ENCODE results near the gene PROSER3.

The PROSER3 gene

DNA sequence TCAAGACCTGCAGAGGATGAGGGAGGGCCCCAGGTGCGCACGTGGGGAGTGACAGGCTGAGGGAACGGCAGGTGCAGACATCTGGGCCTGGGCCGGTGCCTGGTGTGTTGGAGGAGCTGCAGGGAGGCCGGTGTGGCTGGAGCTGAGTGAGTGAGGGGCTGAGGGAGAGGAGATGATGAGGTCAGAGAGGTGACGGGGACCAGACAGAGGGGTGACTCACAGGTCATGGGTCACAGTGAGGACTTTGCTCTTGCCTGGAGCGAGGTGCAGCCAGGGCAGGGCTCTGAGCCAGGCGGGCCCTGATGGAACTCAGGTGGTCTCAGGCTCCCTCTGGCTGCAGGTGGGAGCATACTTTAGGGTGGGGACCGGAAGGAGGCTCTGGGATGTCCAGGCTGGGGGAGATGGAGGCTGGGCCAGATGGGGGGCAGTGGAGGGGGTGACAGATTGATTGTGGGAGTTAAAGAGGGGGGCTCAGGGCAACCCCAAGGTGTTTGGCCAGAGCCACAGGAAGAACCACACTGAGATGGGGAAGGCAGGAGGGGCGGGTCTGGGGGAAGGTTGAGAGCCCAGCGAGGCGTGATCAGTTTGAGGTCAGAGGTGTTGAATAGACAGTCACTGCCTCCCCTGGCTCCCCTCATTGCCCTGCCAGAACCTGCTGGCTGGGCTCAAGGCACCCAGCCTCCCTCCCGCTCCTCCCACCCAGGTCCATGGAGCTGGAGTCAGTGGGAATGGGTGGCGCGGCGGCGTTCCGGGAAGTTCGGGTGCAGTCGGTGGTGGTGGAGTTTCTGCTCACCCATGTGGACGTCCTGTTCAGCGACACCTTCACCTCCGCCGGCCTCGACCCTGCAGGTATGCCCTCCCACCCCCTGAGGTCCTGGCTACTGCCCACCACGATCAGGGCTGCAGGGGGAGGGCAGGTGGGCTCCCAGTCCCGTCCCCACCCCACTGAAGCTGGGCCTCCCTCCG, 25.8 kb downstream of the PROSER3 start:
- Histone ChIP-seq H3K36me3 (ENCODE audit: control insufficient read depth in 4 of 4, insufficient read depth in 4 of 4, low read length in 3 of 4) (peaks cover 6 to 66% (median 26%) of the 10 kb centered on the region in 4 experiments), H3K27ac (ENCODE audit: insufficient read depth in 1 of 2, low read depth in 1 of 2, low read length in 2 of 2, poor library complexity in 1 of 2, severe bottlenecking in 2 of 2) (no peak overlapping the region), H3K9me3 (ENCODE audit: control extremely low read depth in 1 of 5, control insufficient read depth in 4 of 5, insufficient read depth in 2 of 5, low read depth in 1 of 5, low read length in 4 of 5) (no peaks in the 10 kb centered on the region), H3K27me3 (replicated peaks in 2 of 5; ENCODE audit: control insufficient read depth in 4 of 5, insufficient read depth in 5 of 5, low read length in 4 of 5) (no peaks in the 10 kb centered on the region), H3K4me1 (ENCODE audit: control extremely low read depth in 1 of 4, control insufficient read depth in 4 of 4, insufficient read depth in 4 of 4, low read length in 3 of 4) (no peaks in the 10 kb centered on the region), H3K4me3 (ENCODE audit: control insufficient read depth in 1 of 7, extremely low read depth in 1 of 7, insufficient read depth in 4 of 7, low read depth in 2 of 7, low read length in 6 of 7) (no peak overlapping the region)
- 99% methylated on average over 20 of the region's 28 CpGs for WGBS (ENCODE audit: insufficient coverage)
- POLR2A ChIA-PET: no interaction called here
- CTCF ChIA-PET: no interaction called here
- DNase-seq: no peak

DNA sequence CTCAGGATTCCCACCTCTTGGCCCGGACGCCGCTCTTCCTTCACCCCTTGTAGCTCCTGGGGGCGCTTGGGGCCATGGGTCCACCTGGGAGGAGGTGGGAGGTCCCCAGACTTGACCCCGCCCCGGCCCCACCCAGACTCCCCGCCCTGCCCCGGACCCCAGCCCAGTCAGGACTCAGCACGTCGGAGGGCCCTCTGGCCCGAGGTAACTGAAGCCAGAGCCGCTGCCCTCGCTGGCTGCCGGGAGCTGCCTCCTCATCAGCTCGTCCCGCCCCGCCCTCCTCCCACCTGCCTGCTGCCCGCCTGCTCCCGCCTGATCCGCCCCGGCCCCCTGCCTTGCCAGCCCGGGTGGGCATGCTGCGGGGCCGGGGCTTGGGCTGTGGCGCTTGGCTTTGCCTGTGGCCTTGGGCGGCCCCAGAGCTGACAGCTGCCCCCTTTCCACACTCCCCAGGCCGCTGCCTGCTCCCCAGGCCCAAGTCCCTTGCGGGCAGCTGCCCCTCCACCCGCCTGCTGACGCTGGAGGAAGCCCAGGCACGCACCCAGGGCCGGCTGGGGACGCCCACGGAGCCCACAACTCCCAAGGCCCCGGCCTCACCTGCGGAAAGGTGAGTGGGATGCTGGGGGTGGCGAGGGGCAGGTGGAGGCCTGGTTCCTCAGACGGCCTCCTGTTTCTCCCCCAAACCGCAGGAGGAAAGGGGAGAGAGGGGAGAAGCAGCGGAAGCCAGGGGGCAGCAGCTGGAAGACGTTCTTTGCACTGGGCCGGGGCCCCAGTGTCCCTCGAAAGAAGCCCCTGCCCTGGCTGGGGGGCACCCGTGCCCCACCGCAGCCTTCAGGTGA, 26.7 kb downstream of the PROSER3 start:
- WGBS (ENCODE audit: insufficient coverage): 97% methylated on average over 37 of the region's 45 CpGs
- H3K9me3 ChIP-seq (ENCODE audit: control extremely low read depth in 1 of 5, control insufficient read depth in 4 of 5, insufficient read depth in 2 of 5, low read depth in 1 of 5, low read length in 4 of 5): no peaks in the 10 kb centered on the region
- no peak overlapping the region for H3K27ac ChIP-seq (ENCODE audit: insufficient read depth in 1 of 2, low read depth in 1 of 2, low read length in 2 of 2, poor library complexity in 1 of 2, severe bottlenecking in 2 of 2)
- no peaks in the 10 kb centered on the region for H3K27me3 ChIP-seq (replicated peaks in 2 of 5; ENCODE audit: control insufficient read depth in 4 of 5, insufficient read depth in 5 of 5, low read length in 4 of 5)
- no peak overlapping the region for H3K4me3 ChIP-seq (ENCODE audit: control insufficient read depth in 1 of 7, extremely low read depth in 1 of 7, insufficient read depth in 4 of 7, low read depth in 2 of 7, low read length in 6 of 7)
- no peak for DNase-seq
- ChIA-PET POLR2A (no interaction called here), CTCF (no interaction called here)
- peaks cover 6 to 60% (median 21%) of the 10 kb centered on the region in 4 experiments for H3K36me3 ChIP-seq (ENCODE audit: control insufficient read depth in 4 of 4, insufficient read depth in 4 of 4, low read length in 3 of 4)
- no peaks in the 10 kb centered on the region for H3K4me1 ChIP-seq (ENCODE audit: control extremely low read depth in 1 of 4, control insufficient read depth in 4 of 4, insufficient read depth in 4 of 4, low read length in 3 of 4)

DNA sequence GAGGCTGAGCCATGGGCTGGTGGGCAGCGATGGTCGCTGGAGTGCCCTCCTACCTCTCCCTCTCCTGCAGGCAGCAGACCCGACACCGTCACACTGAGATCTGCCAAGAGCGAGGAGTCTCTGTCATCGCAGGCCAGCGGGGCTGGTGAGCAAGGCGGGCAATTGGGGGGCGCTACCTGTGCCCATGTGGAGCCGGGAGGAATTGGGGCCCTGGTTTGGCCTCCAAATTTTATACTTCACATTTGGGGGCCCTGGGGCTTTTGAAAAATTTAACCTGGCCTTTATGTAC, 27.3 kb downstream of the PROSER3 start:
- no peak for DNase-seq
- WGBS (ENCODE audit: insufficient coverage): 94% methylated on average over 6 of the region's 10 CpGs
- Histone ChIP-seq H3K4me3 (ENCODE audit: control insufficient read depth in 1 of 7, extremely low read depth in 1 of 7, insufficient read depth in 4 of 7, low read depth in 2 of 7, low read length in 6 of 7) (no peak overlapping the region), H3K4me1 (ENCODE audit: control extremely low read depth in 1 of 4, control insufficient read depth in 4 of 4, insufficient read depth in 4 of 4, low read length in 3 of 4) (no peaks in the 10 kb centered on the region), H3K36me3 (ENCODE audit: control insufficient read depth in 4 of 4, insufficient read depth in 4 of 4, low read length in 3 of 4) (peaks cover 4 to 55% (median 17%) of the 10 kb centered on the region in 4 experiments), H3K27me3 (replicated peaks in 2 of 5; ENCODE audit: control insufficient read depth in 4 of 5, insufficient read depth in 5 of 5, low read length in 4 of 5) (no peaks in the 10 kb centered on the region), H3K9me3 (ENCODE audit: control extremely low read depth in 1 of 5, control insufficient read depth in 4 of 5, insufficient read depth in 2 of 5, low read depth in 1 of 5, low read length in 4 of 5) (no peaks in the 10 kb centered on the region), H3K27ac (ENCODE audit: insufficient read depth in 1 of 2, low read depth in 1 of 2, low read length in 2 of 2, poor library complexity in 1 of 2, severe bottlenecking in 2 of 2) (no peak overlapping the region)
- ChIA-PET POLR2A (no interaction called here), CTCF (no interaction called here)

DNA sequence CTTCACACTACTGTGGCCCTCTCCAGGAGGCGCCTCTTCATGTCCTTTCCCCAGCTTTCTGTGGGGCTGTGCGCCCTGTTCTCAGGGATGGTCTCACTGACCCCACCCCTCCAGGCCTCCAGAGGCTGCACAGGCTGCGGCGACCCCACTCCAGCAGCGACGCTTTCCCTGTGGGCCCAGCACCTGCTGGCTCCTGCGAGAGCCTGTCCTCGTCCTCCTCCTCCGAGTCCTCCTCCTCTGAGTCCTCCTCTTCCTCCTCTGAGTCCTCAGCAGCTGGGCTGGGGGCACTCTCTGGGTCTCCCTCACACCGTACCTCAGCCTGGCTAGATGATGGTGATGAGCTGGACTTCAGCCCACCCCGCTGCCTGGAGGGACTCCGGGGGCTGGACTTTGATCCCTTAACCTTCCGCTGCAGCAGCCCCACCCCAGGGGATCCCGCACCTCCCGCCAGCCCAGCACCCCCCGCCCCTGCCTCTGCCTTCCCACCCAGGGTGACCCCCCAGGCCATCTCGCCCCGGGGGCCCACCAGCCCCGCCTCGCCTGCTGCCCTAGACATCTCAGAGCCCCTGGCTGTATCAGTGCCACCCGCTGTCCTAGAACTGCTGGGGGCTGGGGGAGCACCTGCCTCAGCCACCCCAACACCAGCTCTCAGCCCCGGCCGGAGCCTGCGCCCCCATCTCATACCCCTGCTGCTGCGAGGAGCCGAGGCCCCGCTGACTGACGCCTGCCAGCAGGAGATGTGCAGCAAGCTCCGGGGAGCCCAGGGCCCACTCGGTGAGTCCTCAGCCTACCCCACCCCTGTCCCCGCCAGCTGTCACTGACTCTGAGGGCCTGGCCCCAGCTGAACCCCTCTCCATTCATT, 28.6 kb downstream of the PROSER3 start:
- no peaks in the 10 kb centered on the region for H3K27me3 ChIP-seq (replicated peaks in 2 of 5; ENCODE audit: control insufficient read depth in 4 of 5, insufficient read depth in 5 of 5, low read length in 4 of 5)
- H3K36me3 ChIP-seq (ENCODE audit: control insufficient read depth in 4 of 4, insufficient read depth in 4 of 4, low read length in 3 of 4): peaks cover 0 to 44% (median 13%) of the 10 kb centered on the region in 4 experiments
- no peak for DNase-seq
- no peak overlapping the region for H3K27ac ChIP-seq (ENCODE audit: insufficient read depth in 1 of 2, low read depth in 1 of 2, low read length in 2 of 2, poor library complexity in 1 of 2, severe bottlenecking in 2 of 2)
- no peak overlapping the region for H3K4me3 ChIP-seq (ENCODE audit: control insufficient read depth in 1 of 7, extremely low read depth in 1 of 7, insufficient read depth in 4 of 7, low read depth in 2 of 7, low read length in 6 of 7)
- 96% methylated on average over 27 of the region's 31 CpGs for WGBS (ENCODE audit: insufficient coverage)
- no peaks in the 10 kb centered on the region for H3K4me1 ChIP-seq (ENCODE audit: control extremely low read depth in 1 of 4, control insufficient read depth in 4 of 4, insufficient read depth in 4 of 4, low read length in 3 of 4)
- H3K9me3 ChIP-seq (ENCODE audit: control extremely low read depth in 1 of 5, control insufficient read depth in 4 of 5, insufficient read depth in 2 of 5, low read depth in 1 of 5, low read length in 4 of 5): no peaks in the 10 kb centered on the region
- POLR2A ChIA-PET: no interaction called here
- CTCF ChIA-PET: no interaction called here

DNA sequence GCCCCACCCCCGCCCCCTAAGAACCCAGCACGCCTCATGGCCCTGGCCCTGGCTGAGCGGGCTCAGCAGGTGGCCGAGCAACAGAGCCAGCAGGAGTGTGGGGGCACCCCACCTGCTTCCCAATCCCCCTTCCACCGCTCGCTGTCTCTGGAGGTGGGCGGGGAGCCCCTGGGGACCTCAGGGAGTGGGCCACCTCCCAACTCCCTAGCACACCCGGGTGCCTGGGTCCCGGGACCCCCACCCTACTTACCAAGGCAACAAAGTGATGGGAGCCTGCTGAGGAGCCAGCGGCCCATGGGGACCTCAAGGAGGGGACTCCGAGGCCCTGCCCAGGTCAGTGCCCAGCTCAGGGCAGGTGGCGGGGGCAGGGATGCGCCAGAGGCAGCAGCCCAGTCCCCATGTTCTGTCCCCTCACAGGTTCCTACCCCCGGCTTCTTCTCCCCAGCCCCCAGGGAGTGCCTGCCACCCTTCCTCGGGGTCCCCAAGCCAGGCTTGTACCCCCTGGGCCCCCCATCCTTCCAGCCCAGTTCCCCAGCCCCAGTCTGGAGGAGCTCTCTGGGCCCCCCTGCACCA, 29.3 kb downstream of the PROSER3 start:
- CTCF ChIA-PET: no interaction called here
- no peak for DNase-seq
- Histone ChIP-seq H3K4me3 (ENCODE audit: control insufficient read depth in 1 of 7, extremely low read depth in 1 of 7, insufficient read depth in 4 of 7, low read depth in 2 of 7, low read length in 6 of 7) (no peak overlapping the region), H3K9me3 (ENCODE audit: control extremely low read depth in 1 of 5, control insufficient read depth in 4 of 5, insufficient read depth in 2 of 5, low read depth in 1 of 5, low read length in 4 of 5) (no peaks in the 10 kb centered on the region), H3K27ac (ENCODE audit: insufficient read depth in 1 of 2, low read depth in 1 of 2, low read length in 2 of 2, poor library complexity in 1 of 2, severe bottlenecking in 2 of 2) (no peak overlapping the region), H3K27me3 (replicated peaks in 2 of 5; ENCODE audit: control insufficient read depth in 4 of 5, insufficient read depth in 5 of 5, low read length in 4 of 5) (no peaks in the 10 kb centered on the region), H3K36me3 (ENCODE audit: control insufficient read depth in 4 of 4, insufficient read depth in 4 of 4, low read length in 3 of 4) (peaks cover 0 to 36% (median 9%) of the 10 kb centered on the region in 4 experiments), H3K4me1 (ENCODE audit: control extremely low read depth in 1 of 4, control insufficient read depth in 4 of 4, insufficient read depth in 4 of 4, low read length in 3 of 4) (no peaks in the 10 kb centered on the region)
- POLR2A ChIA-PET: no interaction called here
- WGBS (ENCODE audit: insufficient coverage): 99% methylated on average over 9 of the region's 15 CpGs

DNA sequence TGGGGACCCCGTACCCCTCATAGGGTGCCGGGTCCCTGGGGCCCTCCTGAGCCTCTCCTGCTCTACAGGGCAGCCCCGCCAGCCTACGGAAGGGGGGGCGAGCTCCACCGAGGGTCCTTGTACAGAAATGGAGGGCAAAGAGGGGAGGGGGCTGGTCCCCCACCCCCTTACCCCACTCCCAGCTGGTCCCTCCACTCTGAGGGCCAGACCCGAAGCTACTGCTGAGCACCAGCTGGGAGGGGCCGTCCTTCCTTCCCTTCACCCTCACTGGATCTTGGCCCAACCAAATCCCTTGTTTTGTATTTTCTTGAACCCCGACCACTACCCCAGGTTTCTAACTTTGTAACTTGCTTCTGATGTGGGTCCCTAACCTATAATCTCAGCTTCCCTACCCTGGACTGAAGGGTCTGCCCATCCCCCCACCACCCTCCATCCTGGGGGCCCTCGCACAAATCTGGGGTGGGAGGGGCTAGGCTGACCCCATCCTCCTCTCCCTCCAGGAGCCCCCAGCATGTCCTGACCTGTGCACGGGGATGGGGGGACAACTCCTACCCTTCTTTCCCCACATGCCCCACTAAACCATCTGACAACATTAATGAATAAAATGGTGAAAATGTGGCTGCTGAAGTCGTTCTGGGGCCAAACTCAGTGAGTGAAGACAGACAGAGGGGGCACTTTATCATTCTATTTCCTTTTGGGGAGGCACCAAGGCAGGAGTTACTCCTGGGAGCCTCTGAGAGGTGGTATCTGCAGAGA, 30.4 kb downstream of the PROSER3 start:
- H3K4me3 ChIP-seq (ENCODE audit: control insufficient read depth in 1 of 7, extremely low read depth in 1 of 7, insufficient read depth in 4 of 7, low read depth in 2 of 7, low read length in 6 of 7): no peak overlapping the region
- H3K9me3 ChIP-seq (ENCODE audit: control extremely low read depth in 1 of 5, control insufficient read depth in 4 of 5, insufficient read depth in 2 of 5, low read depth in 1 of 5, low read length in 4 of 5): no peaks in the 10 kb centered on the region
- H3K27ac ChIP-seq (ENCODE audit: insufficient read depth in 1 of 2, low read depth in 1 of 2, low read length in 2 of 2, poor library complexity in 1 of 2, severe bottlenecking in 2 of 2): no peak overlapping the region
- no peaks in the 10 kb centered on the region for H3K27me3 ChIP-seq (replicated peaks in 2 of 5; ENCODE audit: control insufficient read depth in 4 of 5, insufficient read depth in 5 of 5, low read length in 4 of 5)
- no peak for DNase-seq
- peaks cover 0 to 26% (median 5%) of the 10 kb centered on the region in 4 experiments for H3K36me3 ChIP-seq (ENCODE audit: control insufficient read depth in 4 of 4, insufficient read depth in 4 of 4, low read length in 3 of 4)
- ChIA-PET POLR2A (no interaction called here), CTCF (interaction anchor here (1.3 kb wide), 1 partner anchor 10 kb away, joined by 3 read pairs; no protein-coding TSS in a partner anchor)
- 87% methylated on average over 5 of the region's 12 CpGs for WGBS (ENCODE audit: insufficient coverage)
- no peaks in the 10 kb centered on the region for H3K4me1 ChIP-seq (ENCODE audit: control extremely low read depth in 1 of 4, control insufficient read depth in 4 of 4, insufficient read depth in 4 of 4, low read length in 3 of 4)
